H1 (cell line): Measurements from ENCODE around the gene GNA12. TPM values are rescaled to one million over a fixed set of nuclear protein-coding genes. Genes with fewer than 3 reads are reported as not detected.

Experiments
- CBX8 ChIP-seq: fragments of 300-800, 300-1000 bp; sonication (generic); IDR thresholded peaks from 2 replicates; pipeline ENCODE4 v1.7.1; 2016; ENCODE audit warnings: low read depth, low read length, borderline replicate concordance
- EZH2 ChIP-seq: fragments of 200-600 bp; sonication (generic); IDR thresholded peaks from 2 replicates; pipeline ENCODE4 v1.7.1; 2012; ENCODE audit warnings: low read depth, mild to moderate bottlenecking, moderate library complexity, low read length, inconsistent platforms; ENCODE audit not compliant: severe bottlenecking
- NRF1 ChIP-seq: IDR thresholded peaks from 2 replicates; pipeline ENCODE4 v1.6.1; 2011; ENCODE audit warnings: mild to moderate bottlenecking, low read depth, low read length, improper control_type of control experiment
- RBBP5 ChIP-seq: IDR thresholded peaks from 2 replicates; pipeline ENCODE4 v1.7.1; 2012; ENCODE audit warnings: low read depth, mild to moderate bottlenecking, inconsistent platforms, low read length, moderate library complexity, borderline replicate concordance
- RXRA ChIP-seq: IDR thresholded peaks from 2 replicates; pipeline ENCODE4 v1.6.1; 2011; ENCODE audit warnings: low read depth, mild to moderate bottlenecking, low read length, moderate library complexity; ENCODE audit not compliant: insufficient read depth
- SAP30 ChIP-seq: fragments of 300-600 bp; sonication (generic); IDR thresholded peaks from 2 replicates; pipeline ENCODE4 v1.7.1; 2012; ENCODE audit warnings: low read length, moderate library complexity, mild to moderate bottlenecking, inconsistent platforms; ENCODE audit not compliant: insufficient read depth, insufficient replicate concordance
- SIRT6 ChIP-seq: IDR thresholded peaks from one replicate; pipeline ENCODE4 v1.7.1; 2012; ENCODE audit warnings: low read length, inconsistent platforms
- SP1 ChIP-seq: IDR thresholded peaks from 2 replicates; pipeline ENCODE4 v1.6.1; 2011; ENCODE audit warnings: low read depth, low read length
- SP4 ChIP-seq: IDR thresholded peaks from 2 replicates; pipeline ENCODE4 v1.6.1; 2012; ENCODE audit warnings: low read length, inconsistent platforms
- TCF12 ChIP-seq: IDR thresholded peaks from 2 replicates; pipeline ENCODE4 v1.6.1; 2011; ENCODE audit warnings: low read depth, mild to moderate bottlenecking, low read length
- polyA plus RNA-seq, 7 experiments: library from polyadenylated mRNA; depleted of rRNA in 3 of 7; stranded (reverse) in 5 of 7; unstranded in 2 of 7; fragments of >200 nt in 5 of 7; fragments of 200-250 nt in 2 of 7; gene quantifications; 1 replicate in 5 of 7; 2 replicates in 1 of 7; 4 replicates in 1 of 7; pipeline versions ENCODE4 v1.2.1 to v1.2.3, GENCODE V29; 2011 to 2013; ENCODE audit warnings: missing spikeins in 2 of 7, mixed read lengths in 2 of 7
- total RNA-seq: library from RNA; stranded (reverse); fragmentation: NEBNext Ultra II Directional; extraction: Animal tissue kit (Norgen Biotek cat#: 25700); gene quantifications from 2 replicates; pipeline ENCODE4 v1.2.1, GENCODE V29; 2021

Gene GNA12
- total and polyA plus RNA-seq, 2 of the 8 experiments (the other 6 are each of a cell fraction or from before 2014, with no cell fraction given) = 96.5 to 109 TPM

GRCh38 chr7:2821842-2822507, 22.1 kb downstream of the GNA12 start (continued):
- no peak for TF ChIP-seq TCF12
- no peak for TF ChIP-seq NRF1
- no peak for TF ChIP-seq SIRT6
- no peak for TF ChIP-seq SP4
- no peak for TF ChIP-seq RBBP5
- no peak for TF ChIP-seq SAP30
- TF ChIP-seq CBX8 = no peak
- TF ChIP-seq RXRA = no peak
- TF ChIP-seq SP1 = no peak
- TF ChIP-seq EZH2 = no peak
